ENCODE results near the gene CFTR.

GRCh38 chr7:117446220-117446815 lies 33.5 kb upstream of the CFTR start:
- TF ChIP-seq CTCF (IDR thresholded peaks at IDR 0.05; ENCODE audit: low read depth, low read length) (no peak), EZH2phosphoT487 (IDR thresholded peaks at IDR 0.05; ENCODE audit: low read depth) (no peak)

Measured in OCI-LY3 (cell line).